GM21360 (cell line): ENCODE measurements around the gene GALNT18.

Experiments
- ATAC-seq: cut with Tn5 transposase; IDR thresholded peaks from one replicate; pipeline ENCODE4 v1.9.1; 2021; ENCODE audit warnings: mild to moderate bottlenecking, moderate library complexity; ENCODE audit not compliant: unreplicated experiment

The GALNT18 gene

DNA sequence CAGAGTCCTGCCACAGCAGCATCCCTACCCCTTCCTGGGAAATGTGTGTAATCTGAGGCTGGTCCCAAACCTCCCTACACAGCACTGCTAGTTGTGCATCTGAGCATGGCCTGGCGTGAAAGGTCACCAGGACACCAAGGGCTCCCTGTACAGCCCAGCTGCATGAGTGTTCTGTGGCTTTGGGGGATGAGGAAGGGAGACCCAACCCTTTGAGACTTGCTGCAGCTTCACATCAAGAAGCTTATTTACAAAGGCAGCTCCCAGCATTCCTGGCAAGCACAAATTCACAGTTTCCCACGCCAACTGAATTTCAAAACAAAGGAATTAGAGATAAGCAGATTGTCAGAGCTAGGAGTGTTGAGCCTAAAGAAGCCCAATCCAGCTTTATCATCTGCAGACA, 301.0 kb downstream of the GALNT18 start:
- ATAC-seq, result no peak

DNA sequence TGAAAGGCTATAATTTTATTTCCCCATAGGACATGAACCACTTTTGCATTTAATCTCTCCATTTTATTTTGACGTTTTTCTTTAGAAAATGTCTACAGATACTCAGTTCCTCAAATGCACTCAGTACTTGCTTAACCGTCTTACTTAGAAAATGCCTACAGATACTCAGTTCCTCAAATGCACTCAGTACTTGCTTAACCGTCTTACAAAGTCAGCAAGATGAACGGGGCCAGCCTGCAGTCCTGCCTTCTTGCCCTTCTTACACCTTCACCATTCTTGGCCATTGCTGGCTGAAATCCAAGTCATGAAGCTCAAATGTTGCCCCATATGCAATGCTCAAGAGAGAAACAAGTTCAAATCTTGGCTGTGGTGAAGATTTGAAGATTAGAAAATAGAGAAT, 302.8 kb downstream of the GALNT18 start:
- no peak for ATAC-seq

DNA sequence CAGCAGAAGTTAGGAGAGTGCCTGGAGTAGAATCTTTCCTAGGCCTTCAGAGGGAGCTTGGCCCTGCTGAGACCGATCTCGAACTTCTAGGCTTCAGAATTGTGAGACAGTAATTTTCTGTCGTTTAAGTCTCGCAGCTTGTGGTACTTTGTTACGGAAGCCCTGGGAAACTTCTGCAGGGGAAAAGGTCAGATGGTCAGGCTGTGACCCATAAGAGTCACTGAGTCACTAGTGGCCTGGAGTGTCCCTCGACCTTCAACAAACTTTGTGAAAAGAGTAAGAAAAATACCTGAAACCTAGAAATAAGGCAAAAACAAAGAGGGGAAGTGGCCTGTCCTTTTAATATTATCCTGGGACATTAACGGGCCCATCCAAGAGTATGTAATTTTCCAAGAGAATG, 303.3 kb downstream of the GALNT18 start:
- ATAC-seq, result no peak

DNA sequence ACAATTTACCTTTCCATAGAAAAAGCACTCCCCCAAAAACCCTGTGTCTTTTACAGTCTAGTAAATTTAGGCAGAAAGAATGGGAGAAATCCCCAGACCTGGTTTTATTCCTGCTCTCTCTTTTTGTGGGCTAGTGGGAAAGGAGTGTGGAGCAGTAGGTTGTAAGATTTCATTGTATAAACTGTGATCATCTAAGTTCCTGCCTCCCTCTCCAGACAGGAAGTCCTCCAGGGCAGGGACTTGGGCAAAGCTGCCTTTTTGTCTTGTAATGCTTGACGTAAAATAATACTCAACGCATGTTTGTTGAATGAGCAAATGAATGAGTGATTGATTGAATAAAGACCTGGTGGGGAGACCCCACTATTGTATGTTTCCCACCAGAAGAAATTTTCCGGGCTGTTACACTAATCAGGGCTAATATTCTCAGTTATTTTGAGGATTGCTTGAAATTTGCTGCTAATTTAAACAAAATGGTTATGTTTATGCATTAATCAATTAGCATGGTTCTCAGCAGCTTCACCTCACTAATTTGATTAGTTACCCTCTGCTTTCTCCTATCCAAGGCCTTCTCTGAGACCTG, 305.1 kb downstream of the GALNT18 start:
- ATAC-seq, result no peak

DNA sequence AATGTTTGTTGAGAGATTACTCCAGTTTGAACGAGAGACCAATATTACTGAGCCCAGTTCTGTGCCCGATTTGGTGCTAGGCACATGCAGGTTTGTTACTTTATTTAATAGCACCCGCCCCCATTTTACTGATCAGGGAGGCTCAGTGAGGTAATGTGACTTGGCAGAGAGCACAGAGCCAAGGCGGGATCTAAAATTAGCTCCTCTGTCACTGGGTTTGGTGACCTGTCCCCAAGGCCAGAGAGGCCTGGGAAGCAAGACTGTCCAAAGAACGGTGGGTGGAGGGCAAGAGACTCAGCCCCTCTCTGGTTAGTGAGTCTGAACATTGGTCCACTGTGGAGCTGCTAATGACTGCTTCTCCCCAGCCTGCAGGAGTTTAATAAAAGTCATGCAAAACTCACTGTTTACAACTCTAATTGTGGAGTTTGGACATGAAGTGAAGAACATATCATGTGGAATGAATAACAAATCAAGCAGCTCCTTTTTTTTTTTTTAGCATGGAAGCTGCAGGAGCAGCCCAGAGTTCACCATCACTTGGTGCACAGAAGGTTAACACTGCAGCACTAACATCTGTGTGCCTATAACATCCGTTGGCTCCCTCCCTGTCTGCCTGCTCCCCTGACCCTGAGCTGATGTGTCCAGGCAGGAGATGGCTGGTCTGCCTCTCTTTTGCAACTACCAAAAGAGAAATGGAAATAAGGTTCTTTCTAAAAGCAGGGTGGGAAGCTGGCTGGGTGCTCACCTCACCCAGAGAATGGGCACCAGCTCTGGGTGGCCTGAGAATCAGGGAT, 307.7 kb downstream of the GALNT18 start:
- no peak for ATAC-seq

DNA sequence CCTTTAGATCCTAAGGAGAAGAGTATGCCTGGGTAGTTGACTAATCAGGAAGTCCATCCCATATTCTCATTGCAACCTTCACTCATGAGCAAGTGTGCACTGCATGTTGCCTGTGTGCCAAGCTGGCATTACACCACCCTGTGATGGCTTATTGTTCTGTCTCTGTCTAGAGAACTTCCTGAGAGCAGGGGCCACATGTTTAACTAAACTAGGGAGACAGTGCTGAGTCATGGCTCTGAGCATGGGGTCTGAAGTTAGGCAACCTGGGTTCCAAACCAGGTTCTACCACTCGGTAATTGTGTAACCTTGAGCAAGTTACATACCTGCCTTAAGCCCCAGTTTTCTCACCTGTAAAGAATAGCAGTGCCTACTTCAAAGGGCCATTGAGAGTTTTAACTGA, 308.4 kb downstream of the GALNT18 start:
- ATAC-seq, result no peak

DNA sequence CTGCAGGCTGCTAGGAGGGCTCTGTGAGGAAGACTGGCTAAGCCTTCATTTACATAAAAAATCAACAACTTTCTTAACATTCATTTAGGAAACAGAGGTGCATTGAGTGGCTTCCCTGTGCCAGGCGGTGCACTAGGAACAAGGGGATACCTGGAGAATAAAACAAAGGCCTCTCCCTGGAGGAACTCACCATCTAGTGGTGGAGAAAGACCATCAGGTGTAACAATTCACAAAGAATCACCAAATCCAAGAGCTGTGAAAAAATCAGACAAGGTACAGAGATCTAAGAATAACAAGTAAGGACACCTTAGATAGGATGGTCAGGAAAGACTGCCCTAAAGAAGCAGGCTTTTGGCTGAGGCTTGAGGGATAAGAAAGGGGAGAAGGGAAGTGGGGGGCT, 309.1 kb downstream of the GALNT18 start:
- no peak for ATAC-seq

DNA sequence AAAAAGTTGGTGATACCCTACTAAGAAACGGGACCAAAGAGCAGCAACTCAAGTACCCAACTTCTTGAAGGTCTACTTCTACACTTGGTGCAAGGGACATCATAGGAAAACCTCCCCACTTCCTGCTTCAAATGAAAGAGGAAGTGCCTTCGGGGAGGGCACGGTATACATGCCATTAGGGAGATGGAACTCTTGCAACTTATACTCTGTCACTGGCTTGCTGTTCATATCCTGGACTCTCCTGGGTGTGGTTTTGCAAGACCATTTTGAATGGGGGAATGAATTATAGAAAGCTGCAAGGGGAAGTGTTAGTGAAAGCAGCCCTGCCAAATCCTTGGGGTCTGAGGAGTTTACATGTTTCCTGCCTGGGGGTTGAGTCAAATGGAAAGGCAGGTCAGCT, 310.6 kb downstream of the GALNT18 start:
- ATAC-seq, result no peak

DNA sequence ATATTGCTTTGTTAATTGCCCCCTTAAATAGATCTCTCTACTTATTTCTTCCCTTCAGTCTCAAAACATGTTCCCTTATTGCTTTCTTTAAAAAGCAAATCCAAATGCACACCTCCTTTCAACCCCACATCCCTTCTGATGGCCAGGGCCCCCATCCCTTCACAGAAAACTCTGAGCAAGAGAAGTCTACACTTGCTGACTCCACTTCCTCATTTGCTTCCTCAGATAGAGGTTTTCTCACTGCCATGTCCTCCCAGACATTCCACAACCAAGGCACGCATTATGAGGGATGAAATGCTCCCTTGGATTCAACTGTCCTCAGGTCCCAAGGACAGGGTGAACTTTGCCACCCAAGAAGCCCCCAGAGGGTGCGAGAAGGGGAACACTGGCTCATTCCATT, 311.9 kb downstream of the GALNT18 start:
- ATAC-seq, result no peak

DNA sequence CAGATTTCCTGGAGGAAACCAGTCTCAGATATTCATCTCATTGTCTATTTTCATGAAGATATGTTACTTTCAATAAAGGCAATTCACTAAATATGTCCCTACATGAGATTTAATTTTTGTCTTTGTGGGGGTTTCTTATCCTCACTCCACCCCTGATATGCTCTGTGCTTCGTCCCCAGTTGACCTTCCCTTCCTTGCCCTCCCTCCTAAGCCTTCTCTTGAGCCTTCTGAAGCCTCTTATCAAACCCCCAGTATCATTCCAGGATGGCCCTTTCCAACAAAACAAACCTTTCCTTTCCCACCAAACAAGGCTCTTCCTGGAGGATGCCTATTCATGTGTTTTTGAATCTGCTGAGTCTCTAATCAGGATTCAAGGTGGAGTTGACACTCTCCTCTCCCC, 313.6 kb downstream of the GALNT18 start:
- ATAC-seq, result no peak

DNA sequence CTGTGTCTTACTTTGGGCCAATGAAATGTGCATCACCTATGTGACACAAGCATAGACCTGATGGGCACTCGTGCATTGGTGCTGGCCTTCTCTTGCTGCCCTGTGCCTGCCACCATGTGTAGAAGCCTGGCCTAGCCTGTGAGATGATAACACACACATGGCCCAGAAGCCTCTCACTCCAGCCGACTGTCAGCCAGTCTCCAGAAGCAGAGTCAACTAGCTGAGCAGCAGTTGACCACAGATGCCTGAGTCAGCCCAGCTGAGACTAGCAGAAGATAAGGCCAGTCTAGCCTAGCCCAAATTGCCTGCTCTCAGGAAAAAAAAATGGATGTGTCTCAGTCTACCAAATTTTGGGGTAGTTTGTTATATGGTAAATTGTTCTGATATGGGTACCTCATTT, 314.9 kb downstream of the GALNT18 start:
- no peak for ATAC-seq

DNA sequence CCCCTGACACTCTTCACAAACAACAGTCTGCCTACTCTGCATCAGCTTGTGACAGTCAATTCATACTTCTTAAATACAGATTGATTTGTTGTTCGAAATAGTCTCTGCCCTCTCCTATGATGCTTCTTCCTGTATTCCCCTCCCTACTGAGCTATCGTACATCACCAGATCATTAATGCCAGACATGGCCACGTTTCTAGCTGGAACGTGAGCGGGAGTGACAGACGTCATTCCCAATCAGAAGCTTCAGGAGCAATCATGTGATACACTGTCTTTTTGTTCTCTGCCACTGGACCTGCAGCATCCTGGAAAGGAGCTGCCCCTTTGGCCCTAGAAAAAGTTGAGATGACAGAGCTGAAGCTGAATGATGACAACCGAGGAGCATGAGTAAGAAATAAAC, 317.3 kb downstream of the GALNT18 start:
- ATAC-seq, result no peak

DNA sequence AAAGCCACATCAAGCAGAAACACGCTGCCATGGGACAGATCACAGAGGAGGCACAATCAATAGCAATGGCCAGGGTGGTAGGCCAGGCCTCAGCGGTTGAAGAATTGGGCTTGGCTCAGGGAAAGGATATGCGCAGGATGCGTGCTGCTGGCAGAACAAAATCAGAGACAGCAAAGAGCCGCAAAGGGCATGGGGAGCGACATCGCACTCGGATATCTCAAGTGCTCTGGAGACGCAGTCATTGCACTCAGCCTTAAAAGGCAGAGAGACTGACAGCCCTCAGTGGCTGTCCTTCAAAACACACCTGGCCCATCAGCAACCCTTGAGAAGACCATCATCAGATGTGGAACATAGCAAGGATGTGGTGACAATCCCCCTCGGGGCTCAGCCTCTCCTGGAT, 319.2 kb downstream of the GALNT18 start:
- ATAC-seq, result no peak

DNA sequence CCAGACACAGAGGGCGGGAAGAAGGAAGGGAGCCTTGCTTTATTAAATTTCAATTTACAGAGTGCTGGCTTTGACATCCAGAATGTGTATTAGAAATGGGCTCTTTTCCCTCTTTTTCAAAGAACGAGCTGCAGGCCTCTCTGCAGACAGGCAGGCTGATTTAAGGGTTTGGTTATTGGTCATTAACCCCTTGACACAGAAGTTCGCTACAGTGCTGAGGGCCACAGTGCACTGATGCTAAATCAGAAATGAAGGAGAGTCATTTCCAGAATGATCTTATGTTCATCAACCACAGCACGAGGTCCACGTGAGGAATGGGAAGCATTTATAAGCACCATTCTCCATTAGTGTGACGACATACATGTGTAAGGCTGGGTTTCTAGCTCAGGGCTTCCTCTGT, 320.6 kb downstream of the GALNT18 start:
- no peak for ATAC-seq

DNA sequence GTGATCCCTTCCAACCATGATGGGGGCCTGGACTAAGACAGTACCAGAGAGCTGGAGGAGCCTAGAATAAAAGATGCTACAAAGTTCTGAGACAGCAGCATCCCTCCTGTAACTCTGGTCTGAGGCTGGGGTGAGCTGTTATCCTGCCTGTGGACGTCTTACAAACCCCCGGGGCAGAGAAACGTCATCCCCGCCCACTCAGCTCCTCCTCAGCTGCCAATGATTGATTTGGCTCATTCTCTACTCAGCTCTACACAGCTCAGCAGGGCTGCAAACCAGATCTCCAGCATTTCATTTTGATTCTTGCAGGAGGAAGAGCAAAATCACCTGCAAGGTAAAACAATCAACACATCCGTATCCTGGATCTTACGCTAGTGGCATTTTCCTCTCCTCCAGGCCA, 324.2 kb downstream of the GALNT18 start:
- no peak for ATAC-seq

DNA sequence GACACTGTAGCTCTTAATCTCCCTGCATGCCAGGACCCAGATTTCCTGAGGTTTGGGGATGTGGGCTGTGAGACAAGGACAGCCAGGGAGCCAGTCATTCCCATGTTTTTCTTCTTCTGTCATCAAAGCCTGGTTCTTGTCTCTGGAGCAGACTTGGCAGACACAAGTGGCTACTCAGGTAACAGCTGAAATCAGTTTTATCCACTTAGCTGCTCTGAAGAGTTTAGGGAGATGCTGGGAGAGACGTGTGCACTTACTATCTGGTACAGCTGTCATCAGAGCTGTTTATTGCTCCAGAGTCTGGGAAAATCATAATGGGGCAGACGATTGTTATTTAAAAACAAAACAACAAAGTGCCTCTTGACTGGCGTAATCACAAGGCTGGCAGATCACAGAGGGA, 325.4 kb downstream of the GALNT18 start:
- ATAC-seq, result no peak

DNA sequence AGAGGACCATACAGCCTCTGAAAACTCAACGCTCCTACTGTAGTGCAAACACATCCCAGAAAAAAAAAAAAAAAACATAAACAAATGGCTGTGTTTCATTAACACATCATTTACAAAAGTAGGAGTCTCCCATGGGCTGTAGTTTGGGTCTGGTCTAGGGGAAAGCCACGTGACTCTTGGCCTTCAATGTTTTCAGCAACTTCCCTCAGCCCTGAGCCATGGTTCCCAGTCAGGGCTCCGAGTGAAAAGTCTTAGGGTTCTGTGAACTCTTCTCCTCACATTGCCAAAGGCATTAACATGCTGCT, 327.3 kb downstream of the GALNT18 start:
- ATAC-seq, result no peak

DNA sequence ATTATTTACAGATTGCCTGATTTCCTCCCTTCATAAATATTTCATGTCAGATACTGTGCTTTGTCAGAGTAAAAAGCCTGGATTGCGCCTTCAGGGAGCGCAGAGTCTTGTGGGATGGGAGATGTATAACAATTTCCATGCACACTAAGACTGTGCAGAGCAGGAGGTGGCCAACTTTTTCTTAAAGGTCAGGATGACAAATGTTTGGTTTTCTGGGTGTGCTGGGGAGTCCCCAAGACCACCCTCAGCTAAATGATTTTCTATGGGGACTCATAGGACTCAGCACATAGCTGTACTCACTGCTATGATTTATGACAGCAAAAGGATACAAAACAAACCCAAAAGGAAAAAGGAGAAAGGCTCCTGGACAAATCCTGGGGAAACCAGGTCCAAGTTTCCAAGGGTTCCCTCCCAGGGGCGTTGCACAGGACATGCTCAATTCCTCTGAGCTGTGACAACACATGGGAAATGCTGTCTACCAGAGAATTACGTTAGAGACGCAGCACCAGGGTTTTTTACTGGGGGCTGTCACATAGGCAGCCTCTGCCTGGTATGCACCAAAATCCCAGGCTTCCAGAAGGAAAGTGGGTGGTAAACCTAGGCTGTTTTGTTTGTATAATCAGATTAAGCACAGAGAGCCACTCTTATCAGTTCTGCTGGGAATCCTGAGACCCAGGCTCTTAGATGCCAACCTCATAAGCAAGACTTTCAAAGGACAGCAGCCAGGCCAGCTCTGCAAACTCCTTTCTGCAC, 327.8 kb downstream of the GALNT18 start:
- no peak for ATAC-seq

DNA sequence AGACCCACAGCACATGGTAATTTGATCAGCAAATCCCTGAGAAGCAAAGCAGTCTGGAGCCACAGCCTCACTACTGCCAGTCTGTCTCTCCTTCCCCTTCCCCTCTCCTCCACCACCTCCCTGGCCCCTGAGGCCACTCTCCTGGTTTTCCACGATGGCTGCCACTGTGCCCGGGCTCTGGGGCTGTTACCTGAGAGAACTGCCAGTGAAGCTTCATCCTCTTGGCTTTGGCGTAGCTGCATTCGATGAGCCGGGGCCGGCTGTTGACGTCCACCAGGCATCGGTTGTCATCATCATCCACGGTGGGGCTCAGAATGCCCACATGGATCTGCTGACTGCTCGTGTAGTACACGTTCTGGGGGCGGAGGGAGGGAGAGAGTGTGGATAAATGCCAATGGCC, 329.0 kb downstream of the GALNT18 start:
- ATAC-seq, result no peak

DNA sequence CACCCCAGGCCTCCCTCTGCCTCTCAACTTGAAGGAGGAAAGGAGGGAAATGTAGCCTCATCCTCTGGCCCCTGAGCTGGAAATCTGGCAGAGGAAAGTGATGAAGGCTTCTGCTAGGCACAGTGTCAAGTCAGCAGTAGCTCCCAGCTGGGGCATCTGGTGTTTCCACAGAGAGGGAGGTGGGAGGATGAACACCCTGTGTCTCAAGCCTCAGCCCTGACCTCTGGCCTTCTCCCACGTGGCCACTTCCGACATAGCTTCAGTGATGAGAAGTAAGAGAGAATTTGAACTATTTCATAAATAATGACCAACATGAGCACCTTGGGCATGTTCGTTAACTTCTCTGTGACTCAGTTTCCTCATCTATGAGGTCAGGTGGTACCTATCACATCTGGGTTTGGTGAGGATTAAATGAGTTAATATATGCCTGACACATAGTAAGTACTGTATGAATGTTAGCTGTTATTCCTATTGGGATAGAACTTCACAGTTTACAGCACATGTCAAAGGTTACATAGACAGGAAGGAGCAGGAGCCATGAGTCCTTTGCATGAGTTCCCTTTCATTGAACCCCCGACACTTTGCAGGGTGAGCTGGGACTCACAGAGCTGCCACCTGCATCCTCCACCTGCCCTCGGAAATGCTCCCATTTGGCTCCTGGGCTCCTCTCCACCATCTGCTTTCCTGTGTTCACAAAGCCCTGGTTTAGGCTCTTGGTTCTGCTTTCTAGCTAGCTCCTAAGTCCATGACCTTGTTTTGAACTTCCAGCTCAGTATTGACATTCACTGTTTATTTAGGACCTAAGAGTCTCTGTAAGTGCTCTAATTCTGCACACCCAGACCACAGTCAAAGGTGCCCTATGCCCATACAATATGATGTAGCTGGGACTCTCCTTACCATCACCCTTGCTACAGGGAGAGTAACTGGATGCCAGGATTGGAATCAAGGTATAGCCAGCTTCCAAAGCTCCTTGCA, 330.5 kb downstream of the GALNT18 start:
- ATAC-seq, result no peak

DNA sequence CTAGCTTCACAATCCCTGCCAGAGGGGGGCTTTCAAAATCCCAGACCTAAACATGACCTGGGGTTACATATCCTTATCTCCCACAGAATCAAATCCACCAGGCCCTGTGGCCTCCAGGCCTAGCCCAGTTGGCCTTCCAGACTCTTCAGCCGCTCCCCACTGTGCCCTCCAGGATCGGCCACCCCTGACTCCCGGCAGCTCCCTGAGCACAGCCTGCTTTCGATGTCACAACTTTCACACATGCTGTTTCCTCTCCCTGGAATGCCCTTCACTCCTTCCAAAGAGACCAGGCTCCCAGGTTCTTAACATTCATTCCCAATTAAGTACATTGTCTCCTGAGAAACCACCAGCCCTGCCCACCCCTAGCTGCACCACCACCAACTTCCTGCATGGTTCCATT, 331.5 kb downstream of the GALNT18 start:
- ATAC-seq, result no peak
